AG04450 (cell line): ENCODE results near the gene TCERG1. TPM values are rescaled to one million over a fixed set of nuclear protein-coding genes. Genes with fewer than 3 reads are reported as not detected.
"Not testable (repeated sequence)": the region's sequence is repeated elsewhere in the genome, so short reads cannot be mapped to it uniquely, and the experiment has no call there.

ENCODE experiments used
- CTCF ChIA-PET: fragments of 300-600, 350-600 bp; formaldehyde crosslinking; extraction: SDS; loops from one replicate; lab custom pipeline; 2022; ENCODE audit warnings: antibody characterized with exemption, inconsistent platforms; lab: Charles Lee
- POLR2A ChIA-PET: fragments of 350-600 bp; formaldehyde crosslinking; extraction: SDS; loops from one replicate; lab custom pipeline; 2021; ENCODE audit warnings: antibody characterized with exemption, inconsistent platforms; lab: Yijun Ruan, JAX
- DNase-seq: peaks from one replicate; pipeline ENCODE4 v3.0.0-alpha.2; 2011; ENCODE audit warnings: low read depth, low spot score
- H3K27ac ChIP-seq: one replicate; pipeline ENCODE4 v1.5.1; 2012; ENCODE audit warnings: low read depth, low read length, control low read depth
- H3K27me3 ChIP-seq: one replicate; pipeline ENCODE4 v1.6.0; 2012; ENCODE audit warnings: low read length; ENCODE audit not compliant: control insufficient read depth, insufficient read depth
- H3K4me3 ChIP-seq: 2 replicates; pipeline ENCODE4 v1.5.1; 2011; ENCODE audit warnings: mild to moderate bottlenecking, low read depth, low read length, control low read depth
- H3K9me3 ChIP-seq: 2 replicates; pipeline ENCODE4 v1.5.1; 2012; ENCODE audit warnings: low read length; ENCODE audit not compliant: control insufficient read depth, insufficient read depth
- polyA plus RNA-seq: library from polyadenylated mRNA; depleted of rRNA; stranded (reverse); fragments of >200 nt; gene quantifications from 2 replicates; pipeline ENCODE4 v1.2.3, GENCODE V29; 2011; rRNA removed
- small RNA-seq: library from RNA; depleted of rRNA; stranded (forward); fragments of <200 nt; gene quantifications from one replicate; pipeline ENCODE3, GENCODE V24; 2012; ENCODE audit warnings: low read depth; ENCODE audit not compliant: insufficient read length
- TF ChIP-seq, protein P1 (sequence below): IDR thresholded peaks from 2 replicates; pipeline ENCODE4 v1.5.1; 2011; ENCODE audit warnings: low read depth, low read length, control low read depth, inconsistent platforms

TCERG1 gene
- polyA plus RNA-seq, 1 experiment: 43.1 TPM

DNA sequence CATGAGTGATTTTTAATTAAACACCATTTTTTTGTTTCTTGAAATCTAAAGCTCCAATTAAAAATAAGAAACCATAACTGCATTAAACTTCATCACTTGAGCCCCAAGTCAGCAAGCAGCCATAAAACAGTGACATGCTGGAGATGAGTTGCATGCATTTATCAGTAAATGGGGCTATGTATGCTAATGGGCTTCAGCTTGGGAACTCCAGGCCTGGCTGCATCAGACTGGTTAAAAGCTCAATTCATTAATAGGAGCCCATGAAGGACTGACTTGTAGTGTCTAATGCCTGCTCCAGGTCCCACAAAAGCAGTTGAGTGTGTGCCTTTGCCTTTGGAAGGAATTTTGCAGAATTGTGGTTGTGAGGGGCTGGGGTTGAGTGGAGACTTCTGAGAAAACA, 102.5 kb downstream of the TCERG1 start:
- Histone ChIP-seq H3K4me3 (no peak overlapping the region), H3K9me3 (no peaks in the 10 kb centered on the region), H3K27ac (no peak overlapping the region), H3K27me3 (no peaks in the 10 kb centered on the region)
- POLR2A ChIA-PET: no interaction called here
- DNase-seq: no peak
- TF ChIP-seq, protein P1, sequence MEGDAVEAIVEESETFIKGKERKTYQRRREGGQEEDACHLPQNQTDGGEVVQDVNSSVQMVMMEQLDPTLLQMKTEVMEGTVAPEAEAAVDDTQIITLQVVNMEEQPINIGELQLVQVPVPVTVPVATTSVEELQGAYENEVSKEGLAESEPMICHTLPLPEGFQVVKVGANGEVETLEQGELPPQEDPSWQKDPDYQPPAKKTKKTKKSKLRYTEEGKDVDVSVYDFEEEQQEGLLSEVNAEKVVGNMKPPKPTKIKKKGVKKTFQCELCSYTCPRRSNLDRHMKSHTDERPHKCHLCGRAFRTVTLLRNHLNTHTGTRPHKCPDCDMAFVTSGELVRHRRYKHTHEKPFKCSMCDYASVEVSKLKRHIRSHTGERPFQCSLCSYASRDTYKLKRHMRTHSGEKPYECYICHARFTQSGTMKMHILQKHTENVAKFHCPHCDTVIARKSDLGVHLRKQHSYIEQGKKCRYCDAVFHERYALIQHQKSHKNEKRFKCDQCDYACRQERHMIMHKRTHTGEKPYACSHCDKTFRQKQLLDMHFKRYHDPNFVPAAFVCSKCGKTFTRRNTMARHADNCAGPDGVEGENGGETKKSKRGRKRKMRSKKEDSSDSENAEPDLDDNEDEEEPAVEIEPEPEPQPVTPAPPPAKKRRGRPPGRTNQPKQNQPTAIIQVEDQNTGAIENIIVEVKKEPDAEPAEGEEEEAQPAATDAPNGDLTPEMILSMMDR: no peak
- CTCF ChIA-PET: interaction anchor here (1.4 to 3.4 kb wide), 2 partner anchors 16 to 416 kb away, joined by 4 to 14 read pairs; no protein-coding TSS in a partner anchor

DNA sequence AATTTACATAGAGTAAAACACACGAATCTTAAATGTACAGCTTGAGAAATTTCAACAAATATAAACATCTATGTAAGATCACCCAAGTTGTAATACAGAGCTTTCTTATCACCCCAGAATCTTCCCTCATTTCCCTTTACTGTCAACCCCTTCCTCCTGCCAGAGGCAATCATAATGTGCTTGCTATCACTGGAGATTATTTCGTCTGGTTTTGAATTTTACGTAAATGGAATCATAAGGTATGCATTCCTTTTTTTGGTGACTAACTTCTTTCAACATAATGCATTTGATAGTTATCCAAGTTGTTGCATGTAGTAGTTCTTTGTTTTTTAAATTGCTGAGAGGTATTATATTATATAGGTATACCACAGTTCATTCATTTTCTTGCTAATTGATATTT, 106.3 kb downstream of the TCERG1 start:
- Histone ChIP-seq H3K27ac (no peak overlapping the region), H3K27me3 (no peaks in the 10 kb centered on the region), H3K4me3 (no peak overlapping the region), H3K9me3 (no peaks in the 10 kb centered on the region)
- ChIA-PET POLR2A (no interaction called here), CTCF (interaction anchor here (1.7 kb wide), 1 partner anchor 20 kb away, joined by 4 read pairs; no protein-coding TSS in a partner anchor)
- DNase-seq: no peak
- TF ChIP-seq, protein P1: no peak

DNA sequence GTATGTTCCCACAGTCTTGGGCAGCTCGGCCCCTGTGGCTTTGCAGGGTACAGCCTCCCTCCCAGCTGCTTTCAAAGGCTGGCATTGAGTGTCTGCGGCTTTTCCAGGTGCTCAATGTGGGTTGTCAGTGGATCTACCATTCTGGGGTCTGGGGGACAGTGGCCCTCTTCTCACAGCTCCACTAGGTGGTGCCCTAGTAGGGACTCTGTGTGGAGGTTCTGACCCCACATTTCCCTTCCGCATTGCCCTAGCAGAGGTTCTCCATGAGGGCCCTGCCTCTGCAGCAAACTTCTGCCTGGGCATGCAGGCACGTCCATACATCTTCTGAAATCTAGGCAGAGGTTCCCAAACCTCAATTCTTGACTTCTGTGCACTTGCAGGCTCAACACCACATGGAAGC, 109.8 kb downstream of the TCERG1 start:
- H3K4me3 ChIP-seq, H3K9me3 ChIP-seq, CTCF ChIA-PET, H3K27me3 ChIP-seq, POLR2A ChIA-PET, DNase-seq, H3K27ac ChIP-seq: not testable (repeated sequence)

DNA sequence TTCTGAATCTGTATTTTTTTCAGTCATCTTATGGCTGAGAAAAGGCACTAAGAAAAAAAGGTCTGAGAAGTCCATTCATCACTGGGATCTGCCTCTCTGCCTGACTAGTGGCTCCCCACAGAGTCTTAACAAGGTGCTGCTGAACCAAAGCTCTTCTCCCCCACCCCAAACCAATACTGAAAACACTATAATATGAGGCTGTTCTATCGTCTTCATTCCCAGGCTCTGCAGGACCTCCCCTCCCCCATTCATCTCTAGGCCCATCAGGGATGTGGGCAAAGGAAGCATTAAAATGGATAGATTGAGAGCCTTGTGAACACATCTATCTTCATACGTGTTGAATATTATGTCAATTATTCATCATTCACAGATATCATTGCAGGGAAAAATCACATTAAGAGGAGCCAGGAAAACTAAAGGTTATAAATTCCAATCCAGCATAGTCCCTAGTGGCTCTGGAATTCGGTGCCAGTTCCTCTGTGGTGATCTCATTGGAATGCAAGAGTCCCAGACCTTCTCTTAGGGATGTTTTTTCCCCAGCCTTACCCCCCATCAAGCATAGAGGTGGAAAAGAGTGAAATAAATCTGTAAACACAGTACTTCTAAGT, 113.2 kb downstream of the TCERG1 start:
- H3K27ac ChIP-seq: no peak overlapping the region
- ChIA-PET CTCF (no interaction called here), POLR2A (no interaction called here)
- DNase-seq: no peak
- TF ChIP-seq, protein P1: no peak
- H3K4me3 ChIP-seq: no peak overlapping the region
- no peaks in the 10 kb centered on the region for H3K27me3 ChIP-seq
- H3K9me3 ChIP-seq: no peaks in the 10 kb centered on the region

Small RNA genes lying within 50 kb of the gene (small RNA-seq; reads per million reads assigned to genes)
- not detected for gene RF02271

Other genes starting within 250 kb of the TCERG1 start
- 14.4 and 16.7 TPM in 2 replicates for gene RBM27, start 243.7 kb upstream of the TCERG1 start, polyA plus RNA-seq
- 0.02 and 0.04 TPM in 2 replicates for gene POU4F3, start 108.5 kb upstream of the TCERG1 start, polyA plus RNA-seq
- gene GPR151, start 68.9 kb downstream of the TCERG1 start, polyA plus RNA-seq: not detected in 2 replicates